ENCODE results near the gene ZNF44. TPM values are rescaled to one million over a fixed set of nuclear protein-coding genes. Genes with fewer than 3 reads are reported as not detected.

ZNF44 gene
- total RNA-seq, 1 donor from 2014 or later = 7.3 TPM

DNA sequence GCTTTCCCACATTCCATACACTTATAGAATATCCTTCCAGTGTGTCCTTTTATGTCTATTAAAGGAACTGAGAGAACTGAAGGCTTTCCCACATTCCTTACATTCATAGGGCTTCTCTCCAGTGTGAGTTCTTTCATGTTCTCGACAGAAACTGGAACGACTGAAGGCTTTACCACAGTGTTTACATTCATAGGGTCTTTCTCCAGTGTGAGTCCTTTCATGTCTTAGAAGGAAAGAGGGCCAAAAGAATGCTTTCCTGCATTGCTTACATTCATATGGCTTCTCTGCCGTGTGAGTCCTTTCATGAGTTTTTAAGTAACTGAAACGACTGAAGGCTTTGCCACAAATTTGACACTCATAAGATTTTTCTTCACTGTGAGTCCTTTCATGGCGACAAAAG is 22.3 kb downstream of the ZNF44 start:
- no peak overlapping the region for H3K9ac ChIP-seq
- no peak overlapping the region for H3K27ac ChIP-seq
- H3K27ac Mint-ChIP-seq = no peak overlapping the region
- H3K4me2 ChIP-seq = no peak overlapping the region
- no peaks in the 10 kb centered on the region for H3K4me1 Mint-ChIP-seq
- peaks cover 2% of the 10 kb centered on the region for H3K27me3 Mint-ChIP-seq (ENCODE audit: insufficient read depth, low read depth)
- H3K36me3 Mint-ChIP-seq = peaks cover 59% of the 10 kb centered on the region
- peaks cover 28% of the 10 kb centered on the region for H3K9me3 ChIP-seq (ENCODE audit: low read depth)
- TF ChIP-seq EZH2phosphoT487 (IDR thresholded peaks at IDR 0.05) (no peak), EZH2 (IDR thresholded peaks at IDR 0.05) (no peak)
- TF ChIP-seq, protein P1, sequence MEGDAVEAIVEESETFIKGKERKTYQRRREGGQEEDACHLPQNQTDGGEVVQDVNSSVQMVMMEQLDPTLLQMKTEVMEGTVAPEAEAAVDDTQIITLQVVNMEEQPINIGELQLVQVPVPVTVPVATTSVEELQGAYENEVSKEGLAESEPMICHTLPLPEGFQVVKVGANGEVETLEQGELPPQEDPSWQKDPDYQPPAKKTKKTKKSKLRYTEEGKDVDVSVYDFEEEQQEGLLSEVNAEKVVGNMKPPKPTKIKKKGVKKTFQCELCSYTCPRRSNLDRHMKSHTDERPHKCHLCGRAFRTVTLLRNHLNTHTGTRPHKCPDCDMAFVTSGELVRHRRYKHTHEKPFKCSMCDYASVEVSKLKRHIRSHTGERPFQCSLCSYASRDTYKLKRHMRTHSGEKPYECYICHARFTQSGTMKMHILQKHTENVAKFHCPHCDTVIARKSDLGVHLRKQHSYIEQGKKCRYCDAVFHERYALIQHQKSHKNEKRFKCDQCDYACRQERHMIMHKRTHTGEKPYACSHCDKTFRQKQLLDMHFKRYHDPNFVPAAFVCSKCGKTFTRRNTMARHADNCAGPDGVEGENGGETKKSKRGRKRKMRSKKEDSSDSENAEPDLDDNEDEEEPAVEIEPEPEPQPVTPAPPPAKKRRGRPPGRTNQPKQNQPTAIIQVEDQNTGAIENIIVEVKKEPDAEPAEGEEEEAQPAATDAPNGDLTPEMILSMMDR (IDR thresholded peaks at IDR 0.05) = no peak
- DNase-seq (ENCODE audit: low spot score) = no peak
- no peaks in the 10 kb centered on the region for H3K4me1 ChIP-seq
- peaks cover 38% of the 10 kb centered on the region for H3K36me3 ChIP-seq
- no peak overlapping the region for H2AFZ ChIP-seq (replicated peaks)
- H3K27me3 ChIP-seq = no peaks in the 10 kb centered on the region
- no peak overlapping the region for H3K4me3 Mint-ChIP-seq
- H3F3A ChIP-seq (ENCODE audit: low read depth) = no peaks in the 10 kb centered on the region
- H4K20me1 ChIP-seq (ENCODE audit: low read depth) = no peaks in the 10 kb centered on the region
- no peaks in the 10 kb centered on the region for H3K79me2 ChIP-seq (ENCODE audit: low read depth)
- H3K9me3 Mint-ChIP-seq = peaks cover 84% of the 10 kb centered on the region
- no peak overlapping the region for H3K4me3 ChIP-seq

DNA sequence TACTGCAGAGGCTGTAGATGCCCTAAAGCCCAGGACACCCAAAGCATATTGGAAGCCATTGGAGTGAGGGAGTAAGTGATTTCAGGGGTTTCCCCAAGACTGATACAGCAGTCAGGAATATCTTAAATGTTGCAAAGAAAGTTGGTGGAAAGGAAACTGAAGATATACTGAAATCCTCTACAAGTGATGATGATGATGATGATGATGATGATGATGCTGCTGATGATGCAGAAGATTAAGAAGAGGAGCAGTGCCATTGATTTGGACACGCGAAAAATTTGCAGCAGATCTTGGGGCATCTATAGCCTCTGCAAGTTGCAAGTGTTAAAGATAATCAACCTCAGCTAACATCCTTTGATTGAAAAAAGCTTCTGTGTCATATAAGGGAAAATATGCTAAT is 23.8 kb downstream of the ZNF44 start:
- Histone ChIP-seq H4K20me1 (ENCODE audit: low read depth) (no peaks in the 10 kb centered on the region), H3K4me3 (no peak overlapping the region), H3K9me3 (ENCODE audit: low read depth) (peaks cover 20% of the 10 kb centered on the region), H3K9ac (no peak overlapping the region), H2AFZ (replicated peaks) (no peak overlapping the region), H3K4me1 (no peaks in the 10 kb centered on the region), H3K27me3 (no peaks in the 10 kb centered on the region), H3K27ac (no peak overlapping the region), H3K36me3 (peaks cover 26% of the 10 kb centered on the region), H3K4me2 (no peak overlapping the region), H3F3A (ENCODE audit: low read depth) (no peaks in the 10 kb centered on the region), H3K79me2 (ENCODE audit: low read depth) (no peaks in the 10 kb centered on the region)
- TF ChIP-seq EZH2phosphoT487 (IDR thresholded peaks at IDR 0.05) (no peak), EZH2 (IDR thresholded peaks at IDR 0.05) (no peak)
- TF ChIP-seq, protein P1 (IDR thresholded peaks at IDR 0.05) = no peak
- Mint-ChIP-seq H3K27ac (no peak overlapping the region), H3K9me3 (peaks cover 80% of the 10 kb centered on the region), H3K36me3 (peaks cover 46% of the 10 kb centered on the region), H3K27me3 (ENCODE audit: insufficient read depth, low read depth) (peaks cover 2% of the 10 kb centered on the region), H3K4me3 (no peak overlapping the region), H3K4me1 (no peaks in the 10 kb centered on the region)
- no peak for DNase-seq (ENCODE audit: low spot score)

DNA sequence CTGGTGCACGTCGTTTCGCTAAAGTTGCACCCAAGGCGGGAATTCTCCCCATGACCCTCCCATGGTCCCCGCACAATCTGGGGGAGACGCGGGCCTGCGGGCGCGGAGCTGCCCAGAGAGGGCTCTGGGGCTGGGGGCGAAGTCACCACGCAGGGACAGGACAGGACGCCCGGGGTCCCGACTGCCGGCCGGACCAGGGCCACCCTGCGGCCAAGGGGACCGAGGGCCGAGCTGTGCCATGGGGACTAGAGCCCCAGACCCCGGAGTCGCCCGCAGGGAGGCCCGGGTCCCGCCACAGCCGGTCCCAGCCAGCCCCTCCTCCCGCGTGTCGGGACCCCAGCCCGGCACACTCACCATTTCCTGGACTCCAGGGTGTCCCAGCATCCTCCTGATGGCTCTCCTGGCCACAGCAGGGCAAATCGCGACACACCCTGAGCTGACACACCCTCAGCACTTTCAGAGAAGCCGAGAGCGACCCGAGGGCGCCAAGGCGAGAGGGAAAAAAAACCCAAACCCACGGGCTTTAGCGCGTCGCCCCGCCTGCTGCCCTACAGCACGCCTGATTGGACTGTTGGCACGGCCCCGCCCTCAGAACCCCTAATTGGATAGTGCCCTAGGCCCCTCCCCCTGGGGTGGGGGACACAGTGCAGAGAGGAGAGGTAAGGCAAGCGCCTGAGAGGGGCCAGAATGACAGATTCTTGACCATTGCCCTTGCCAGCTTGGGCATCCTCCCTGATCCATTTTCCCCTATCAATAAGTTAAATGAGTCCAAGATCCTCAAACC is 28.6 kb downstream of the ZNF44 start:
- peaks cover 17% of the 10 kb centered on the region for H3K36me3 Mint-ChIP-seq
- no peak overlapping the region for H3K27ac Mint-ChIP-seq
- peaks cover 4% of the 10 kb centered on the region for H3K27me3 Mint-ChIP-seq (ENCODE audit: insufficient read depth, low read depth)
- H3K9me3 ChIP-seq (ENCODE audit: low read depth) = peaks cover 3% of the 10 kb centered on the region
- no peak overlapping the region for H3K4me2 ChIP-seq
- no peak overlapping the region for H3K27ac ChIP-seq
- no peak overlapping the region for H3K4me3 Mint-ChIP-seq
- no peaks in the 10 kb centered on the region for H4K20me1 ChIP-seq (ENCODE audit: low read depth)
- no peaks in the 10 kb centered on the region for H3K4me1 ChIP-seq
- TF ChIP-seq EZH2phosphoT487 (IDR thresholded peaks at IDR 0.05) = no peak
- no peaks in the 10 kb centered on the region for H3F3A ChIP-seq (ENCODE audit: low read depth)
- DNase-seq (ENCODE audit: low spot score) = no peak
- H3K4me3 ChIP-seq = no peak overlapping the region
- no peak overlapping the region for H3K9ac ChIP-seq
- no peak overlapping the region for H2AFZ ChIP-seq (replicated peaks)
- H3K27me3 ChIP-seq = no peaks in the 10 kb centered on the region
- no peaks in the 10 kb centered on the region for H3K79me2 ChIP-seq (ENCODE audit: low read depth)
- no peaks in the 10 kb centered on the region for H3K4me1 Mint-ChIP-seq
- H3K36me3 ChIP-seq = no peaks in the 10 kb centered on the region
- H3K9me3 Mint-ChIP-seq = peaks cover 64% of the 10 kb centered on the region

DNA sequence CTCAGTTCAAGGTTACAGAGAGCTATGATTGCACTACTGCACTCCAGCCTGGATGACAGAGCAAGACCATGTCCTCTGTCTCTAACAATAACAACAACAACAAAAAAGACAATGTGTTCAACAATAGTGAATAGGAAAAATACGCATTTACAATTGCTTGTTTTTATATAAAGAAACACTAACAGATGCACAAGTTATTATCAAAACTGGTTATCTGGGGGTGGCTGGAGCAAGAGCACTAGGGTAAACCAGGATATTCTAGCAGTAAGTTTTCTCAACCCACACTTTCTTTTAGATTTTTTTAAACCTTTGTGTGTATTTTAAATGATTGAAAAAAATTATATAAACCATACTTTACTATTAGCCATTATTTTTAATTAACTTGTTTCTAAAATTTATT is 33.1 kb downstream of the ZNF44 start:
- TF ChIP-seq, protein P1 (IDR thresholded peaks at IDR 0.05) = no peak
- no peak for TF ChIP-seq EZH2phosphoT487 (IDR thresholded peaks at IDR 0.05)
- no peak for TF ChIP-seq EZH2 (IDR thresholded peaks at IDR 0.05)
- H3K27ac ChIP-seq = no peak overlapping the region
- Mint-ChIP-seq H3K27me3 (ENCODE audit: insufficient read depth, low read depth) (peaks cover 4% of the 10 kb centered on the region), H3K36me3 (peaks cover 5% of the 10 kb centered on the region), H3K4me3 (no peak overlapping the region), H3K9me3 (peaks cover 52% of the 10 kb centered on the region), H3K4me1 (no peaks in the 10 kb centered on the region), H3K27ac (no peak overlapping the region)
- no peaks in the 10 kb centered on the region for H3K4me1 ChIP-seq
- peaks cover 3% of the 10 kb centered on the region for H3K9me3 ChIP-seq (ENCODE audit: low read depth)
- H3K27me3 ChIP-seq = no peaks in the 10 kb centered on the region
- no peak overlapping the region for H3K4me3 ChIP-seq
- H3K36me3 ChIP-seq = no peaks in the 10 kb centered on the region
- no peaks in the 10 kb centered on the region for H4K20me1 ChIP-seq (ENCODE audit: low read depth)
- no peak overlapping the region for H3K9ac ChIP-seq
- no peak overlapping the region for H3K4me2 ChIP-seq
- DNase-seq (ENCODE audit: low spot score) = no peak
- H2AFZ ChIP-seq (replicated peaks) = no peak overlapping the region
- H3K79me2 ChIP-seq (ENCODE audit: low read depth) = no peaks in the 10 kb centered on the region
- no peaks in the 10 kb centered on the region for H3F3A ChIP-seq (ENCODE audit: low read depth)
